ENCODE results near the gene SVOPL. TPM values are rescaled to one million over a fixed set of nuclear protein-coding genes. Genes with fewer than 3 reads are reported as not detected.
A peak's percentile ranks its signal among the peaks of the same experiment; 100 is the strongest.

SVOPL gene
- total RNA-seq, 1 experiment from 2014 or later: not detected

DNA sequence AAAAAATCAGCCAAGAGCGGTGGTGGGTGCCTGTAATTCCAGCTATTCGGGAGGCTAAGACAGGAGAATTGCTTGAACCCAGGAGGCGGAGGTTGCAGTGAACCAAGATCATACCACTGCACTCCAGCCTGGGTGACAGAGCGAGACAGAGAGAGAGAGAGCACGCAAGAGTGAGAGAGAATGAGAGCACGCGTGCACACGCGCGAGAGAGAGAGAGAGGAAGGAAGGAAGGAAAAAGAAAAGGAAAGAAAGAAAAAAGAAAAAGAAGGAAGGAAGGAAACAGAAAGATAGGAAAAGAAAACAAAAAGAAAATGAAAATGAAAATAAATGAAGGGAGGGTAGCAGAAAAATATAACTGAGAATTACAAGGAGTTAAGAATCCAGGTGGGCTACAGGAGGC lies 82.7 kb downstream of the SVOPL start:
- Histone ChIP-seq H3K4me3 (no peak overlapping the region), H3K9me3 (replicated peaks) (no peaks in the 10 kb centered on the region), H3K27ac (no peak overlapping the region), H3K27me3 (no peaks in the 10 kb centered on the region; the same call in 1 of the 2 replicates), H3K4me1 (no peaks in the 10 kb centered on the region; the same call in 1 of the 2 replicates), H3K36me3 (no peaks in the 10 kb centered on the region)
- no peak for DNase-seq

DNA sequence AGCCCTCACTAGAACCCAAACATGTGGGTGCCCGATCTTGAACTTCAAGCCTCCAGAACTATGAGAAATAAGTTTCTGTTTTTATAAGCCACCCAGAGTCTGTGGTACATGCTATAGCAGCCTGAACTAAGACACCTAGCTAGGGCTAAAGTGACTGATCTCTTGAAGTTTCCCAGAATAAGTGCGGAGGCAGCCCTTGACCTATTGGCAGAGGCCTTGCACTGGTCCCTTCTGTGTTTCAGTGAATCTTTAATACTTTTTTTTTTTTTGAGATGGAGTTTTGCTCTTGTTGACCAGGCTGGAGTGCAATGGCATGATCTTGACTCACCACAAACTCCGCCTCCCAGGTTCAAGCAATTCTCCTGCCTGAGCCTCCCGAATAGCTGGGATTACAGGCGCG lies 85.1 kb downstream of the SVOPL start:
- no peaks in the 10 kb centered on the region; the same call in 1 of the 2 replicates for H3K4me1 ChIP-seq
- no peaks in the 10 kb centered on the region; the same call in 1 of the 2 replicates for H3K27me3 ChIP-seq
- H3K4me3 ChIP-seq: no peak overlapping the region
- no peak overlapping the region for H3K27ac ChIP-seq
- no peak for DNase-seq
- H3K36me3 ChIP-seq: no peaks in the 10 kb centered on the region
- H3K9me3 ChIP-seq (replicated peaks): no peaks in the 10 kb centered on the region

DNA sequence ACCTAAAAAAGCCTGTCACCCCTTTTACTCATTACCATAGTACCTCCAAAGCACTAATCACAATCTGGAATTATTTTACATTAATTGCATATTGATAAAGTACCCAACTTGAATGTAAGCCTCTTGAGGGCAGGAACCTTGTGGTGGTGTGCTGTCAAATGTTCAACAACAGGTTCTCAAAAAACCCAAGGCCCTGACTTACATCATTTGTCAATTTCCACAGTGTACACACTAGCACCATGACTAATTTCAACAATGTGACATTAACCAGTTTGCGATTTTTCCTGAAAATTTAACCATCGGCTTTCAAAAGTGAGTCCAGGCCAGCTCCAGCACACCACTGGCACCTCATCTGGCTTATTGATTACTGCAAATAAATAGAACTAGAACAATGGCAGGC lies 87.5 kb downstream of the SVOPL start:
- peaks cover 1% of the 10 kb centered on the region; the same call in 1 of the 2 replicates for H3K4me1 ChIP-seq
- H3K27me3 ChIP-seq: no peaks in the 10 kb centered on the region
- no peaks in the 10 kb centered on the region for H3K36me3 ChIP-seq
- peak in 1 of 2 experiments; percentile 30 for DNase-seq
- no peak overlapping the region for H3K4me3 ChIP-seq
- no peak overlapping the region for H3K27ac ChIP-seq
- no peaks in the 10 kb centered on the region for H3K9me3 ChIP-seq (replicated peaks)

DNA sequence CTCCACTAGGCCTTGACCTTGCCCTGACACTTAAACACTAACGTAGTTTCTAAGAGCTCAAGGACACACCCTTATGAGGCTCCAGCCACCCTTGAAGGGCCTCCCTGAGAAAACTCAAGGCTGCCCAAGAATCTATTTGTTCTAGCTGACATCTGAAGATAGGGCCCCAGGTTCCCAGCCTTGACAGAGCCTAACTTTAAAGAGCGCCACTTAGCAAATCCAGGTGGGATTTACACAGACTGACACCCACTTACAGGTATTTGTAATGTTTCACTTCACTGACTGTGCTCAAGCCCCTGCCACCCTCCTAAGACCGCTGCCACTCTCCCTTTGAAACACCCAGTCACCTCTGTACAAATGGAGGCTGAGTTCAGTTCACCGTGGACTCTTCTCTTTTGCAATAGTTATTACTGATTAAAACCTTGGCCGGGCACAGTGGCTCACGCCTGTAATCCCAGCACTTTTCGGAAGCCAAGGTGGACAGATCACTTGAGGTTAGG lies 90.4 kb downstream of the SVOPL start:
- H3K27ac ChIP-seq: no peak overlapping the region
- no peaks in the 10 kb centered on the region for H3K27me3 ChIP-seq
- no peak overlapping the region for H3K4me3 ChIP-seq
- no peaks in the 10 kb centered on the region for H3K9me3 ChIP-seq (replicated peaks)
- H3K36me3 ChIP-seq: no peaks in the 10 kb centered on the region
- H3K4me1 ChIP-seq: peaks cover 5% of the 10 kb centered on the region; the same call in 1 of the 2 replicates
- DNase-seq: no peak

DNA sequence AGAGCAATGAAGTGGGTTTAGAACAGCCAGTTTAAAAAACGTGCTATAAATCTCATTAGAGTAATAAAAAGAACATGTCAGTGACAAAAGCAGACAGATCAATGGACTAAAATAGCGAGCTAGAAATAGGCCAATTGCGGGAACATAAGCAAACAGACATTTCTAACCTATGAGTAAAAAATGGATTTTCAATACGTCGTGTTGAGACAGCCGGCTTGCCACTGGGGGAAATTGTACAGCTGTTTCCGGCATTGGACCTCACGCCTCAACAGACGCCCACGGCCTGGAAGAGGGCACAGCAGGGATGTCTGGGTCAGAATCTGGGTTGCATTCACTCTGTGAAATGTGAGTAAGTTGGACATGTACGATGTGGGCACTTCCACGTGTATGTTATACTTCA lies 92.9 kb downstream of the SVOPL start:
- H3K4me1 ChIP-seq: 0 out of 2 replicates have a peak, but pooled peaks cover 5% of the 10 kb centered on the region
- peak; percentile 29 to 45 for DNase-seq
- H3K4me3 ChIP-seq: no peak overlapping the region
- no peaks in the 10 kb centered on the region for H3K36me3 ChIP-seq
- H3K27me3 ChIP-seq: no peaks in the 10 kb centered on the region
- H3K27ac ChIP-seq: no peak overlapping the region
- H3K9me3 ChIP-seq (replicated peaks): no peaks in the 10 kb centered on the region

DNA sequence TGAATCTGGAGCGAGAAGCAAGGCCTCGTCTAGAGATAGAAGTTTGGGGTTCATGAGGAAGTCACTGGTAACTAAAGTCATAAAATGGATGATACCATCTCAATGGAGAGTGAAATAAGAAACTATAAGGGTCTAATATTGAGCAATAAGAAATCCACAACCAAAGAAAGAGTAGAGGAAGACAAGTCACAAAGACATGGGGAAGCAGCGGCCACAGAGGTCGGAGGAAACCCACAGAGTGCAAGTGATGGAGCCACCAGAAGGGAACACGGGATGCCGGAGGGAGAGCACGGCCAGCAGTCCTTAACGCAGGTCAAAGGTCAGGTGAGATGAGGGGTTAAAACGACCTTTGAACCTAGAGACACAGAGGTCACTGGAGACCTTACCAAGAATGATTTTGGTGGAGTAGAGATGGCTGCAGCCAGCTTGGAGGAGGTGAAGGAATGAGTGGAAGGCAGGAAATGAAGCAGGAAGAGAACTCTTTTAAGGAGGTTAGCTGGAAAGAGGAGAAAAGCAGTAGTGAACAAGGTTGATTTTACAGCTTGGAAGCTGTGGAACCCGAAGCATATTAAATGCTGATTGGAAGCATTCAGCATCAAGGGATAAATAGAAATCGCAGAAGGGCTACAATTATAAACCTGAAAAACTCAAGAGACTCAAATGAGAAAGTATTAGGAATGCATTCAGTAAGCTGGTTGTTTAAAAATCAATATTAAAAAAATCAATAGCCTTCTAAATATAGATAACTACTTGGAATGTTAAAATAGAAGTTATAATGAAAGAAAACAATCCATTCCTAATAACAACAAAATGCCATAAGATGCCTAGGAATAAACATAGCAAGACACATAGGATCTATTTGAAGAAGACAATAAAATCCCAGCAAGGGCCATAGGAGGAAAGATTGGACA lies 93.7 kb downstream of the SVOPL start:
- 0 out of 2 replicates have a peak, but pooled peaks cover 5% of the 10 kb centered on the region for H3K4me1 ChIP-seq
- no peak for DNase-seq
- H3K36me3 ChIP-seq: no peaks in the 10 kb centered on the region
- H3K9me3 ChIP-seq (replicated peaks): no peaks in the 10 kb centered on the region
- H3K27me3 ChIP-seq: no peaks in the 10 kb centered on the region
- no peak overlapping the region for H3K27ac ChIP-seq
- H3K4me3 ChIP-seq: no peak overlapping the region

DNA sequence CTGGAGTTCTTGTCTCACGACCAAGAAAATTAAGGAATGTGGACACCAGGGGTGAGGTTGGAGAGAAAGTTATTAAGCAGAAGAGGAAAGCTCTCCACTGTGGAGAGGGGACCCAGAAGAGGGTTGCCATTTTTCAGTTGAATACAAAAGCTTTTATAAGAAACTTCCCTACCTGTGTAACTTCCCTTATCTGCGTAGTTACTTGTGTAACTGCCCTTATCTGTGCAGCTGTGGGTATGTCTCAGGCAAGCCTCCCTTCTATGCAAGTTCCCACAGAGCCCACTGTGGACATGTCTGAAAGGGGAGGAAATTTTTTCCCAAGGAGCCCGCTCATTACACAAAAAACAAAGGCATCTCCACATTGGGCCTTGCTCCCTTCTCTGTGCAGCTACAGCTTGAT lies 94.9 kb downstream of the SVOPL start:
- Histone ChIP-seq H3K27me3 (no peaks in the 10 kb centered on the region), H3K4me3 (no peak overlapping the region), H3K36me3 (no peaks in the 10 kb centered on the region), H3K9me3 (replicated peaks) (no peaks in the 10 kb centered on the region), H3K27ac (no peak overlapping the region), H3K4me1 (0 out of 2 replicates have a peak, but pooled peaks cover 5% of the 10 kb centered on the region)
- DNase-seq: no peak

DNA sequence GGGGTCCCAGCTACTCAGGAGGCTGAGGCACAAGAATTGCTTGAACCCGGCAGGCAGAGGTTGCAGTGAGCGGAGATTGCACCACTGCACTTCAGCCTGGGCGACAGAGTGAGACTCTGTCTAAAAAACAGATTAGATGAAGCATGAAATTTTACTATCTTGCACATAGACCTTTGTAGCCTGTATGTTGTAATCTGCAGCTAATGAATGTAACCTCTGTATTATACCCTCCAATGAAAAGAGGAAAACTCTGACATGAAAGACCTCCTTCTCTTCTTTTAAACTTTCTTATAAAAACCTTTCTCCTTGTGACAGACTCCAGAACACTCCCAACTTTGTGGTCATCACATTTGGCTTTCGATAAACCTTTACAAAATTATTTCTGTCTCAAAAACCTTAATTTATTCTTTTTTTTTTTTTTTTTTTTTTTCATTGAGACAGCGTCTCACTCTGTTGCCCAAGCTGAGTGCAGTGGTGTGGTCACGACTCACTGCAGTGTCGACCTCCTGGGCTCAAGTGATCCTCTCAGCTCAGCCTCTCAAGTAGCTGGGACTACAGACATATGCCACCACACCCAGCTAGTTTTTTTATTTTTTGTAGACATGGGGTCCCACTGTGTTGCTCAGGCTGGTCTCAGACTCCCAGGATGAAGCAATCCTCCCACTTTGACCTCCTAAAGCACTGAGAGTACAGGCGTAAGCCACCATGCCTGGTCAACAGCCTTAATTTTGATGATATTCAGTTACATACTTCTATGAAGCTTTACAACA lies 97.4 kb downstream of the SVOPL start:
- Histone ChIP-seq H3K36me3 (no peaks in the 10 kb centered on the region), H3K9me3 (replicated peaks) (no peaks in the 10 kb centered on the region), H3K4me3 (no peak overlapping the region), H3K27ac (no peak overlapping the region), H3K4me1 (0 out of 2 replicates have a peak, but pooled peaks cover 5% of the 10 kb centered on the region), H3K27me3 (no peaks in the 10 kb centered on the region)
- no peak for DNase-seq

DNA sequence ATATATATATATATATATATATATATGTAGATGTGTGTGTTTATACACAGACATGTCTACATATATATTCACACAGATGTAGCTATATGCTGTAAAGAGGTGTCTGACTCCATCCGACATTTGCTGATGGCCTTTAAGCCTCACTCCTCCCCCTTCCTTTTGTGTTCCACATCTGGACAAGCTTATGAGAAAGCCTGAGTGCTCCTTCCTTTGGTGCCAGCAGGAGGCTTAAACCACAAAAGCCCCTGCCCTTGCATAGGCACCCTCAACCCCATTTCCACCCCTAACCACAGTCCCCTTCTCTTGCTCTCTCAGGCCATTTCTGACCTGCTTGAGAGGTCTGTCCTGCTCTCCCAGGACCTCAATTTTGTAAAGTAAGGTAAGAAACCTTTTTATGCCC lies 98.7 kb downstream of the SVOPL start:
- no peaks in the 10 kb centered on the region for H3K27me3 ChIP-seq
- DNase-seq: no peak
- no peaks in the 10 kb centered on the region for H3K9me3 ChIP-seq (replicated peaks)
- H3K4me3 ChIP-seq: no peak overlapping the region
- H3K4me1 ChIP-seq: no peaks in the 10 kb centered on the region
- H3K27ac ChIP-seq: no peak overlapping the region
- H3K36me3 ChIP-seq: no peaks in the 10 kb centered on the region

DNA sequence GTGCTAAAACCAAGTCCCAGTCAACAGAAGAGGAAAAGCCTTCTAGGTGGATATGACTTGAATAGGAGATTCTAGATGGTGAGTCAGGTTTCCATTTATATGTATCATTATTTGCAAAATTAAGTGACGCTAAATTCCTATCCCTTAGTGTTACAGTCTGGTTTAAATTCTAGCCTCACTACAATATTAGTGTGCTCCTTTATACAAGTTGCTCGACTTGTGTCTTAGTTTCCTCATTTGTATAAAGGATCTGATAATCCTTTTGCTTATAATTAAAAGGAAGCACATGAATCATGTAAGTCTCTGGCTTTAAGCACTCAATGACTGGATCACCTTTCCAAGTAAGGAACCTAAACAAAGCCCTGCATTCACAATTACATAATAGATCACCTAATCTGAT lies 105.7 kb downstream of the SVOPL start:
- no peaks in the 10 kb centered on the region for H3K27me3 ChIP-seq
- H3K36me3 ChIP-seq: no peaks in the 10 kb centered on the region
- no peak for DNase-seq
- no peaks in the 10 kb centered on the region for H3K9me3 ChIP-seq (replicated peaks)
- no peaks in the 10 kb centered on the region for H3K4me1 ChIP-seq
- no peak overlapping the region for H3K27ac ChIP-seq
- no peak overlapping the region for H3K4me3 ChIP-seq

DNA sequence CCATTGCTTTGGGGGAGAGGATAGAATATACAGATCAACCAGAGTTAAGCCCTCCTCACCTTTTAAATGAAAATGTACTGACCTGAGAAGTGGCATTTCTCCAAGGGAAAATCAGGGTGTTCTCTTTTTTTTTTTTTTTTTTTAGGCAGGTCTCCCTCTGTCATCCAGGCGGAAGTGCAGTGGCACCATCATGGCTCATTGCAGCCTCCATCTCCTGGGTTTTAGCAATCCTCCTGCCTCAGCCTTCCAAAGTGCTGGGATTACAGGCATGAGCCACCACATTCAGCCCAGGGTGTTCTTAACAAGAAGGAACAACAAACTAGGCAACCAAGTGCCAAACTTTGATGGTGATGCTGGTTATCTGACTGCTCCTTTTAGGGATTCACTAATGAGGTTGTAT lies 111.0 kb downstream of the SVOPL start:
- no peak for DNase-seq
- H3K27ac ChIP-seq: no peak overlapping the region
- no peak overlapping the region for H3K4me3 ChIP-seq
- peaks cover 11% of the 10 kb centered on the region for H3K36me3 ChIP-seq
- no peaks in the 10 kb centered on the region for H3K9me3 ChIP-seq (replicated peaks)
- H3K27me3 ChIP-seq: no peaks in the 10 kb centered on the region
- no peaks in the 10 kb centered on the region for H3K4me1 ChIP-seq

DNA sequence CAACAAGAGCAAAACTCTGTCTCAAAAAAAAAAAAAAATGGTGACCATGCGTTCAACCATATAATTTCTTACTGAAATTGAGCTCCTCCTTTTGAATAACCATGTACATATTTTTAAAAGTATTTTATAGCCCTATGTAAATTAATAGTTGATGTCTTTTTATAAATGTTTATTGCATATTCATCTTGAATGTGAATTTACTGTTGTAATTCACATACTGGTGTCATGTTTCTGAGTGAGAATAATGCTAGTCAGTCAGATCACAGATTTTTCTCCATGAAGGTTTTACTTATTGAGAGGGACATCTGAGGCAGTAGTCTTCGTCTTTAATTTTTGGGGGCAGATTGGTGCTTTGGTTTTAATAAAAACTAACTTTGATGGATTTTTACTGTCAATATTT lies 112.2 kb downstream of the SVOPL start:
- Histone ChIP-seq H3K27ac (no peak overlapping the region), H3K27me3 (no peaks in the 10 kb centered on the region), H3K36me3 (peaks cover 21% of the 10 kb centered on the region), H3K9me3 (replicated peaks) (no peaks in the 10 kb centered on the region), H3K4me3 (no peak overlapping the region), H3K4me1 (no peaks in the 10 kb centered on the region)
- no peak for DNase-seq

DNA sequence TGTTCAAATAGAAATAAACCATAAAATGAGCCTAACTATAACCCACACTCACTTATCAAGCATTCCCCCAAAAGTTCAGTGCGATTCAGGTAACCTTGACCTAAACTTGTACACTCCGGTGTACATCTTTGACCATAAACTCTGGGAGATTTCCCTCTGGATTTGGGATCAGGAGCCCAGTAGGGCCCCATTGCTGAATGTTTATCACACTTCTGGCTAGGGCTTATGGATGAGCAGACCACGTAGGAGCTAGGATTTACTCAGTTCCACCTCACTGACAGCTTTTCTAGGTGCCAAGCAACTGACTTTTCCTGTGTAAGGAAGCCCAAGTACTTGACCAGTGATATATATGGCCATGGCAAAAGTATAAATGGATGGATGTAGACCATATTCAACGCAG lies 113.7 kb downstream of the SVOPL start:
- Histone ChIP-seq H3K27ac (no peak overlapping the region), H3K9me3 (replicated peaks) (no peaks in the 10 kb centered on the region), H3K27me3 (no peaks in the 10 kb centered on the region), H3K4me3 (no peak overlapping the region), H3K36me3 (peaks cover 24% of the 10 kb centered on the region), H3K4me1 (no peaks in the 10 kb centered on the region)
- DNase-seq: no peak

DNA sequence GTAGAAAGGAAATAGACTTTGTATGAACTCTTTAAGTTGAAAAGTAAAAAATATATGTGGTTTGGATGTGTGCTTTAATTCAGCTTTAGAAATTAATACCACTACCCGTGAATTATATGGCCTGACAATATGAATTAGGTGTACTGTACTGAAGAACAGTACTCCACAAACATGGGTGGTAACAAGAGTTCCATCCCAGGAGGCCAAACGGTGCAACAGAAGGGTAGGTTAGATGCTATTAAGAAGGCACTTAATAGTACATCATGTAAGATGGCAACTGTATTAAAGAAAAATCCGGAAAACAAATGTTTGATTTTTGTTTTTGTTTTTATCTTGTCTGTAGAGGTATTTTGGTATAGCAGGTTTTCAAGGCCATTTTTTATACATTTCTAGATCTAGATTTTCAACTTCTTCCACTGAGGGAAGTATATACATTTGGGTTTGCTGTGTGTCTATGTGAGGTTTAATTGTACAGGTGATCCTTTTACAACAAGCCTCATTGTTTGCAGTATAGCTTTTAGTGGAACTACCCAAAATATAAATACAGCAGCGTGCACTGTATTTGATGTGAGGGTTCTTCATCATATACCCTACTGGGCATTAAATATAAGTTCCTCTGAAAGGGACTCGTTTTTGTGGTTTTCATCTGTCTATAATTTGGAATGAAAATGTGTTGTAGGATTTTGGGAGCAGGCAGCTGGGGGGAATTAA lies 115.7 kb downstream of the SVOPL start:
- no peak overlapping the region for H3K27ac ChIP-seq
- no peaks in the 10 kb centered on the region for H3K27me3 ChIP-seq
- H3K36me3 ChIP-seq: peaks cover 38% of the 10 kb centered on the region
- H3K9me3 ChIP-seq (replicated peaks): no peaks in the 10 kb centered on the region
- H3K4me1 ChIP-seq: no peaks in the 10 kb centered on the region
- DNase-seq: no peak
- no peak overlapping the region for H3K4me3 ChIP-seq

Measured in SJCRH30 (cell line).